Measurements from ENCODE around the gene ELP6. TPM values are rescaled to one million over a fixed set of nuclear protein-coding genes. Genes with fewer than 3 reads are reported as not detected.
"Not testable (repeated sequence)": the region's sequence is repeated elsewhere in the genome, so short reads cannot be mapped to it uniquely, and the experiment has no call there.

Gene ELP6
- total RNA-seq, 1 experiment from 2014 or later, result 36.1 TPM

DNA sequence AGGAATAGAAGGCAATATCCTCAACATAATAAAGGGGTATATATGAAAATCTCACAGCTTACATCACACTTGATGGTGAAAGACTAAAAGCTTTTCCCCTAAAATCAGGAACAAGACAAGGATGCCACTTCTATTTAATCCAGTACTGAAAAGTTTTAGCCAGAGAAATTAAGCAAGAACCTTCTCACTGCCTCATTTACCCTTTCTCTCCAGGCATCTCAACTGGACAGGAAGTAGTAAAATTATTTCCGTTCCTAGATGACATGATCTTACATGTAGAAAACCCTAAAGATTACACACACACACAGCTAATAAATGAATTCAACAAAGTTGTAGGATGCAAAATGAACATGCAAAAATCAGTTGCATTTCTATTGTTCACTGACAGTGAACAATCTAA, 48.9 kb downstream of the ELP6 start:
- peaks cover 2% of the 10 kb centered on the region for H3K9me3 ChIP-seq (replicated peaks)
- H3K4me1 ChIP-seq, result no peaks in the 10 kb centered on the region
- no peak for DNase-seq
- no peak overlapping the region for H3K4me3 ChIP-seq
- H3K27me3 ChIP-seq, result no peaks in the 10 kb centered on the region
- no peaks in the 10 kb centered on the region for H3K36me3 ChIP-seq
- H3K27ac ChIP-seq, result no peak overlapping the region

GRCh38 chr3:47459534-47460085, 53.9 kb downstream of the ELP6 start:
- H3K4me1 ChIP-seq; H3K9me3 ChIP-seq (replicated peaks); H3K27me3 ChIP-seq: not testable (repeated sequence)

DNA sequence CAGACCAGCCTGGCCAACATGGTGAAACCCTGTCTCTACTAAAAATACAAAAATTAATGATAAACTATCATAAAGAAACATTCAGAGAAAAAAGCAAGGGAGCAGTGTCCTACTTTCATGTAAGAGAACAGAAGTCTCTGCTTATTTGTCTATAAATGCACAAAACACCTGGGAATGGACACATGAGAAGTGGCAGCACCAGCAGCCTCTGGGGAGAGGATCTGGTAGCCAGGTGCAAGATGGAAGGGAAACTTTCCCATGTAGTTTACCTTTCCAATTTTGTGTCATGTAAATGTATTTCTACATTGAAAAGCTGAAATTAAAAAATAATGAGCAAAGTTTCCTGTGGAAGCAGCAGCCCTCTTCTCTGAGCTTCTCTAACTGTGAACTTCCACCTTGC, 56.5 kb downstream of the ELP6 start:
- no peak for DNase-seq
- Histone ChIP-seq H3K4me3 (no peak overlapping the region), H3K9me3 (replicated peaks) (0 out of 2 replicates have a peak, but pooled peaks cover 2% of the 10 kb centered on the region), H3K36me3 (no peaks in the 10 kb centered on the region), H3K27me3 (no peaks in the 10 kb centered on the region), H3K4me1 (no peaks in the 10 kb centered on the region), H3K27ac (no peak overlapping the region)

More at GRCh38 chr3:47459534-47460085, 53.9 kb downstream of the ELP6 start:
- H3K36me3 ChIP-seq, H3K27ac ChIP-seq, H3K4me3 ChIP-seq, DNase-seq: not testable (repeated sequence)

GRCh38 chr3:47455806-47456452, 57.6 kb downstream of the ELP6 start:
- no peak for DNase-seq
- Histone ChIP-seq H3K36me3 (no peaks in the 10 kb centered on the region), H3K4me3 (no peak overlapping the region), H3K27me3 (no peaks in the 10 kb centered on the region), H3K9me3 (replicated peaks) (no peaks in the 10 kb centered on the region), H3K4me1 (no peaks in the 10 kb centered on the region), H3K27ac (no peak overlapping the region)

- no peaks in the 10 kb centered on the region for H3K36me3 ChIP-seq
- DNase-seq, result no peak
- H3K9me3 ChIP-seq (replicated peaks), result no peaks in the 10 kb centered on the region
- H3K27me3 ChIP-seq, result no peaks in the 10 kb centered on the region
- no peak overlapping the region for H3K4me3 ChIP-seq
- no peaks in the 10 kb centered on the region for H3K4me1 ChIP-seq
- no peak overlapping the region for H3K27ac ChIP-seq
These were observed 60.9 kb downstream of the ELP6 start for GRCh38 chr3:47452453-47453215.

Other genes with a start within 250 kb of the ELP6 start
- gene KIF9, start 230.9 kb downstream of the ELP6 start, total RNA-seq (2014; rRNA removed; shearing (Covaris generic)), result 5.1 and 5.6 TPM in 2 replicates
- gene KLHL18, start 230.8 kb downstream of the ELP6 start, total RNA-seq (2014; rRNA removed; shearing (Covaris generic)), result 11.3 and 11.8 TPM in 2 replicates
- 7.4 and 11.4 TPM in 2 replicates for gene PTPN23, start 132.7 kb downstream of the ELP6 start, total RNA-seq (2014; rRNA removed; shearing (Covaris generic))
- 47.5 and 48.4 TPM in 2 replicates for gene SCAP, start 37.8 kb downstream of the ELP6 start, total RNA-seq (2014; rRNA removed; shearing (Covaris generic))
- 0.73 and 1.1 TPM in 2 replicates for gene CSPG5, start 65.2 kb upstream of the ELP6 start, total RNA-seq (2014; rRNA removed; shearing (Covaris generic))

Measured in SJCRH30 (cell line).